SU-DHL-6 (cell line): ENCODE results near the gene MTREX.

Source experiments
- H2AFZ ChIP-seq: fragments of 200-600 bp; sonication (generic); 2 replicates; pipeline ENCODE4 v1.6.1; 2014; ENCODE audit warnings: low read depth, mild to moderate bottlenecking, moderate library complexity, mixed read lengths, antibody characterized with exemption, low read length; ENCODE audit not compliant: severe bottlenecking
- H3F3A ChIP-seq: fragments of 200-600 bp; shearing (Covaris generic); 2 replicates; pipeline ENCODE4 v1.6.0; 2016; ENCODE audit warnings: antibody characterized with exemption, mild to moderate bottlenecking; ENCODE audit not compliant: insufficient read depth
- H3K27ac ChIP-seq: fragments of 200-600 bp; sonication (generic); 2 replicates; pipeline ENCODE4 v1.5.1; 2016; ENCODE audit warnings: low read depth, mild to moderate bottlenecking, low read length, moderate library complexity, mixed read lengths
- H3K27me3 ChIP-seq: fragments of 200-600 bp; sonication (generic), shearing (Covaris generic); 2 replicates; pipeline ENCODE4 v1.6.0; 2014; ENCODE audit warnings: mild to moderate bottlenecking, low read length
- H3K36me3 ChIP-seq: fragments of 200-600 bp; sonication (generic); 2 replicates; pipeline ENCODE4 v1.6.1; 2014; ENCODE audit warnings: mild to moderate bottlenecking, low read length, mixed read lengths
- H3K4me2 ChIP-seq: fragments of 300-600, 200-600 bp; shearing (Covaris generic), sonication (generic); 2 replicates; pipeline ENCODE4 v1.6.0; 2014; ENCODE audit warnings: low read length, low read depth, mild to moderate bottlenecking; ENCODE audit not compliant: poor library complexity, severe bottlenecking
- H3K4me3 ChIP-seq: fragments of 200-600 bp; sonication (generic); 2 replicates; pipeline ENCODE4 v1.5.1; 2014; ENCODE audit warnings: antibody characterized with exemption, low read length, mild to moderate bottlenecking, mixed read lengths; ENCODE audit not compliant: insufficient read depth, poor library complexity, severe bottlenecking
- H3K79me2 ChIP-seq: fragments of 200-600 bp; sonication (generic); 2 replicates; pipeline ENCODE4 v1.6.1; 2014; ENCODE audit warnings: mild to moderate bottlenecking, low read length, moderate library complexity; ENCODE audit not compliant: insufficient read depth
- H3K9ac ChIP-seq: fragments of 200-600 bp; sonication (generic); 2 replicates; pipeline ENCODE4 v1.7.0; 2014; ENCODE audit warnings: mild to moderate bottlenecking, low read length
- H3K9me2 ChIP-seq: fragments of 200-600 bp; sonication (generic); replicated peaks from 2 replicates; pipeline ENCODE4 v1.6.1; 2014; ENCODE audit warnings: low read length; ENCODE audit not compliant: insufficient read depth
- H3K9me3 ChIP-seq: fragments of 200-600 bp; sonication (generic); 2 replicates; pipeline ENCODE4 v1.6.1; 2014; ENCODE audit warnings: low read length, mixed read lengths; ENCODE audit not compliant: insufficient read depth
- H4K20me1 ChIP-seq: fragments of 200-600 bp; sonication (generic); 2 replicates; pipeline ENCODE4 v1.6.1; 2014; ENCODE audit warnings: low read depth, mild to moderate bottlenecking, antibody characterized with exemption, low read length, moderate library complexity, mixed read lengths
- EZH2phosphoT487 ChIP-seq: fragments of 200-600 bp; sonication (generic), shearing (Covaris generic); conservative IDR thresholded peaks from 2 replicates; pipeline ENCODE4 v1.6.1; 2018; ENCODE audit warnings: mild to moderate bottlenecking, antibody characterized with exemption, low read length, moderate library complexity, mixed read lengths
- TF ChIP-seq, protein P1 (sequence below): fragments of 200-600 bp; sonication (generic); IDR thresholded peaks from one replicate; pipeline ENCODE4 v1.5.1; 2017; ENCODE audit warnings: antibody characterized with exemption, mild to moderate bottlenecking, low read length, moderate library complexity; ENCODE audit not compliant: insufficient read depth, poor library complexity, severe bottlenecking

Gene MTREX

GRCh38 chr5:55304584-55304983, 3.2 kb upstream of the MTREX start:
- Histone ChIP-seq H3K4me3 (no peak overlapping the region), H3K36me3 (no peaks in the 10 kb centered on the region), H2AFZ (no peak overlapping the region), H4K20me1 (no peaks in the 10 kb centered on the region), H3K27ac (no peak overlapping the region), H3K4me2 (peak overlapping the region; percentile 67), H3K9me3 (no peaks in the 10 kb centered on the region), H3K79me2 (peaks cover 83% of the 10 kb centered on the region), H3K9me2 (no peaks in the 10 kb centered on the region), H3F3A (no peaks in the 10 kb centered on the region), H3K27me3 (no peaks in the 10 kb centered on the region), H3K9ac (no peak overlapping the region)
- no peak for TF ChIP-seq EZH2phosphoT487
- TF ChIP-seq, protein P1, sequence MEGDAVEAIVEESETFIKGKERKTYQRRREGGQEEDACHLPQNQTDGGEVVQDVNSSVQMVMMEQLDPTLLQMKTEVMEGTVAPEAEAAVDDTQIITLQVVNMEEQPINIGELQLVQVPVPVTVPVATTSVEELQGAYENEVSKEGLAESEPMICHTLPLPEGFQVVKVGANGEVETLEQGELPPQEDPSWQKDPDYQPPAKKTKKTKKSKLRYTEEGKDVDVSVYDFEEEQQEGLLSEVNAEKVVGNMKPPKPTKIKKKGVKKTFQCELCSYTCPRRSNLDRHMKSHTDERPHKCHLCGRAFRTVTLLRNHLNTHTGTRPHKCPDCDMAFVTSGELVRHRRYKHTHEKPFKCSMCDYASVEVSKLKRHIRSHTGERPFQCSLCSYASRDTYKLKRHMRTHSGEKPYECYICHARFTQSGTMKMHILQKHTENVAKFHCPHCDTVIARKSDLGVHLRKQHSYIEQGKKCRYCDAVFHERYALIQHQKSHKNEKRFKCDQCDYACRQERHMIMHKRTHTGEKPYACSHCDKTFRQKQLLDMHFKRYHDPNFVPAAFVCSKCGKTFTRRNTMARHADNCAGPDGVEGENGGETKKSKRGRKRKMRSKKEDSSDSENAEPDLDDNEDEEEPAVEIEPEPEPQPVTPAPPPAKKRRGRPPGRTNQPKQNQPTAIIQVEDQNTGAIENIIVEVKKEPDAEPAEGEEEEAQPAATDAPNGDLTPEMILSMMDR, result no peak

DNA sequence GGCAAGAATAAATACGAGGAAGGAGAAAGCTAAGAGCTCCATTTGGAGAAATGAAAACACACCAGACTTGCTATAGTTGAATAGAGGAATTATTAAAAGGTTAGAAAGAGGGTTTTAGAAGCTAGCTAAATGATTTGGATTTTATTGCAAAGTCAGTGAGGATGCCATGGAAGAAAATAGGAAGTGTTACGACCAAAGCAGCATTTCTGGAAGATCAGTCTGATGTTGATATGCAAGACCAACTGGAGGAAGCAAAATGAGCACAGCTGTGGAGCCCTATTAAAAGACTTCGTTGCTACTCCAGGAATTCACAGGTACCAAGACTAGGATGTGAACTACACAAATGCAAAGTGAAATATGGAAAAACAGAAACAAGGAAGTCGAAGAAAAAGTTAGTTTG, 2.4 kb upstream of the MTREX start:
- H3K9me3 ChIP-seq, result no peaks in the 10 kb centered on the region

DNA sequence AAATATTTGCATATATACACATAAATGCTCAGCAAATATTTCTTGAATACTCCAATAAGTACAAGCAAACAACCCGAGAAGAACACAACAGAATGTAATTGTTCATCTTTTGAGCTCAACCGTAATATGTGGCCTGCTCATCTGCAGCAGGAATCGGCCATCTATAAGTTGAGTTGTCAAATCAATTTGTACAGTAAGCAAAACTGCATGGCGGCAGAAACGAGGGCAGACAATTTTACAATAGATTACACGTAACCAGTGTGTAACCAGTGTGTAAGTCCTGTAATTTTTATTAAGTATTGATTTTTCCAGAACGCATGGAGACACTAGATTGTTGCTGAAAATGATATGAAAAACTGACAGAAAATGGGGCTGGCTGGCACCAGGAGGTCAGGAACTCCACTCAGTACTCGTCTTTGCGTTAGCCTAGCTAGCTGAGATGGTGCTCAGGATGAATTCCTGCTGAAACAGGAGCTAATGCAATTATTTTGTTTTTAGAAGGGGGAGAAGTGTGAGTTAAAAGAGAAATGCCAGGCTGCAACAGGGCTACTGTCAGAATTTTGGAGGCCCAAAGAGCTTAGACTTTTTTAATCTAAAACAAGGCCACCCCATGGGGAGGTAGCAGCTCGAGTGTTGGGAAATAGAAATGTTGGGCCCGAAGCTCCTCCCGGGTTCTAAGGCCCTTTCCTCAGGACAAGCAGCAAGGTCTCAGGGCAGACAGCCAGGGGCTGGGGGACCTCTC, 977 bp upstream of the MTREX start:
- TF ChIP-seq, protein P1, result no peak
- TF ChIP-seq EZH2phosphoT487, result no peak
- Histone ChIP-seq H3K36me3 (peaks cover 11% of the 10 kb centered on the region; the same call in 1 of the 2 replicates), H3K79me2 (peaks cover 92% of the 10 kb centered on the region), H4K20me1 (peaks cover 1% of the 10 kb centered on the region; the same call in 1 of the 2 replicates), H3K27me3 (no peaks in the 10 kb centered on the region), H3K4me2 (peak overlapping the region; percentile 67), H3K9me3 (no peaks in the 10 kb centered on the region), H3K4me3 (peak overlapping the region; percentile 99), H3F3A (no peaks in the 10 kb centered on the region), H3K9ac (peak overlapping the region; percentile 95), H2AFZ (peak overlapping the region; percentile 86), H3K27ac (0 out of 2 replicates have a peak overlapping the region, but pooled peaks have one; percentile 67), H3K9me2 (no peaks in the 10 kb centered on the region)

More for the DNA sequence above, 2.4 kb upstream of the MTREX start:
- H3K9me2 ChIP-seq, result no peaks in the 10 kb centered on the region
- no peak overlapping the region for H3K4me3 ChIP-seq
- no peaks in the 10 kb centered on the region; the same call in 1 of the 2 replicates for H3K36me3 ChIP-seq
- no peaks in the 10 kb centered on the region for H3K27me3 ChIP-seq
- TF ChIP-seq EZH2phosphoT487, result no peak
- TF ChIP-seq, protein P1, result no peak
- no peak overlapping the region for H3K27ac ChIP-seq
- peak overlapping the region; percentile 67 for H3K4me2 ChIP-seq
- no peaks in the 10 kb centered on the region for H4K20me1 ChIP-seq
- H3K79me2 ChIP-seq, result peaks cover 84% of the 10 kb centered on the region
- H3K9ac ChIP-seq, result 0 out of 2 replicates have a peak overlapping the region, but pooled peaks have one; percentile 95
- no peak overlapping the region for H2AFZ ChIP-seq
- H3F3A ChIP-seq, result no peaks in the 10 kb centered on the region
